Body of pancreas (tissue), 4 donors: ENCODE results near the gene GOLPH3L.

Experiments used
- CTCF ChIP-seq, 7 experiments: fragments of 450-650 bp in 4 of 7; fragments of 200-600 bp in 3 of 7; sonication (generic) in 3 of 7; IDR thresholded peaks; one replicate each; pipeline ENCODE4 v1.5.1; 2016 to 2019; ENCODE audit warnings: antibody characterized with exemption in 7 of 7
- POLR2A ChIP-seq, 3 donors: fragments of 450-650 bp; IDR thresholded peaks; one replicate each; pipeline ENCODE4 v1.6.1; 2016; ENCODE audit warnings: antibody characterized with exemption in 3 of 3, mild to moderate bottlenecking in 2 of 3

DNA sequence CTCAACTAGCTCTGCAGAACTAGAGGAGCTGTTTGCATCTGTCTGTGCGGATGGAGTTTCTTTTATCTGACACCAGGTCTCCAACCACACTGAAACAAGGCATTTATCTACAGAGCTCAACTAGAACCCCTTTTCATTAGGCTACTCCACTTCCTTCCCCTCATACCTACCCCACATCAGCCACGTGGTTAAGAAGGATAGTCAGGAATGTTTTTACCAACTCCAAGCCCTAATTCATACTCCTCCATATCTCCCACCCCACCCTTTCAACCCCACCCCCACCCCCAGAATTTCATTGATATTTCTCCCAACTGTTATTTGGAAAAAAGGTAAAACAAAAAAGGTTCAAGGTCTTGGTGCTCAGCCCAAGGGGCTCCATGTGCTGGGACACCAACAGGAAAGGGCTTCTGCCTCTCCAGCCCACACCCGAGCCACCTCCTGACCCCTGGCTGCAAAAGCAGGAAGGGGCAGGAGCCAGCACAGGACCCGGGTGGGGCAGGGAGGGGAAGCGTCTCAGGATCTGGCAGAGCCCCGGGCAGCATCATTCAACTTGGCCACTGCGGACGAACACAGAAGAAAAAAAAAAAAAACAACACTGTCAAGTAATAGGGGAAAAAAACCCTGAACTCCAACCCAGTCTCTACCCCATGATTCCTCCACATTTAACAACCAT is 74.5 kb downstream of the GOLPH3L start:
- TF ChIP-seq CTCF (IDR thresholded peaks at IDR 0.05) (no peak), POLR2A (IDR thresholded peaks at IDR 0.05) (no peak)
